SK-N-SH (cell line): ENCODE data around the gene MRFAP1. TPM values are rescaled to one million over a fixed set of nuclear protein-coding genes. Genes with fewer than 3 reads are reported as not detected.

Experiments
- CTCF ChIA-PET: fragments of 300-600, 350-600 bp; formaldehyde crosslinking; extraction: SDS; loops from one replicate; lab custom pipeline; 2021; lab: Yijun Ruan, JAX
- POLR2A ChIA-PET: fragments of 350-600 bp; sonication (Branson Sonifier 250); formaldehyde crosslinking; extraction: SDS; loops from one replicate; lab custom pipeline; 2020; ENCODE audit warnings: antibody characterized with exemption, inconsistent platforms; lab: Yijun Ruan, JAX
- DNase-seq: peaks from one replicate; pipeline ENCODE4 v3.0.0; 2012
- H2AFZ ChIP-seq: fragments of 200-600 bp; sonication (generic); 2 replicates; pipeline ENCODE4 v1.8.1; 2016; ENCODE audit warnings: antibody characterized with exemption, mild to moderate bottlenecking, low read depth
- H3F3A ChIP-seq: fragments of 200-600 bp; sonication (generic); replicated peaks from 2 replicates; pipeline ENCODE3; 2016; ENCODE audit warnings: antibody characterized with exemption, mild to moderate bottlenecking; ENCODE audit not compliant: insufficient read depth
- H3K27ac ChIP-seq, 2 experiments: fragments of 200-500 bp in 1 of 2; fragments of 200-600 bp in 1 of 2; sonication (Bioruptor generic) in 1 of 2; sonication (generic), shearing (Covaris generic) in 1 of 2; 2 replicates each; pipeline versions ENCODE4 v1.5.1 to v1.6.1; 2014 to 2016; ENCODE audit warnings: low read depth in 2 of 2, inconsistent platforms in 1 of 2, low read length in 1 of 2, mild to moderate bottlenecking in 1 of 2, mixed read lengths in 1 of 2
- H3K27me3 ChIP-seq: fragments of 200-600 bp; sonication (generic), shearing (Covaris generic); 2 replicates; pipeline ENCODE4 v1.6.1; 2016; ENCODE audit warnings: mixed run types; ENCODE audit not compliant: insufficient read depth
- H3K36me3 ChIP-seq, 2 experiments: fragments of 200-500 bp in 1 of 2; fragments of 200-600 bp in 1 of 2; sonication (Bioruptor generic) in 1 of 2; sonication (generic) in 1 of 2; replicated peaks in 1 of 2; 2 replicates each; pipeline versions ENCODE3 to v1.5.1; 2014 to 2016; ENCODE audit warnings: low read length in 1 of 2, mild to moderate bottlenecking in 1 of 2; ENCODE audit not compliant: insufficient read depth in 2 of 2, control insufficient read depth in 1 of 2
- H3K4me1 ChIP-seq, 2 experiments: fragments of 200-500 bp in 1 of 2; fragments of 200-600 bp in 1 of 2; sonication (Bioruptor generic) in 1 of 2; sonication (generic), shearing (Covaris generic) in 1 of 2; 2 replicates each; pipeline versions ENCODE4 v1.5.1 to v1.6.1; 2014 to 2016; ENCODE audit warnings: low read depth in 1 of 2, low read length in 1 of 2, mixed run types in 1 of 2; ENCODE audit not compliant: insufficient read depth in 2 of 2, control insufficient read depth in 1 of 2
- H3K4me2 ChIP-seq: fragments of 200-600 bp; sonication (generic), shearing (Covaris generic); 2 replicates; pipeline ENCODE4 v1.6.1; 2017; ENCODE audit warnings: mixed run types
- H3K4me3 ChIP-seq, 2 experiments: fragments of 200-500 bp in 1 of 2; fragments of 200-600 bp in 1 of 2; sonication (Bioruptor generic) in 1 of 2; sonication (generic), shearing (Covaris generic) in 1 of 2; 2 replicates each; pipeline versions ENCODE4 v1.5.1 to v1.8.1; 2014 to 2016; ENCODE audit warnings: low read depth in 2 of 2, inconsistent platforms in 1 of 2, low read length in 1 of 2, mild to moderate bottlenecking in 1 of 2, mixed read lengths in 1 of 2, moderate library complexity in 1 of 2
- H3K79me2 ChIP-seq: fragments of 200-600 bp; sonication (generic); 2 replicates; pipeline ENCODE4 v1.8.1; 2017; ENCODE audit warnings: mild to moderate bottlenecking; ENCODE audit not compliant: insufficient read depth
- H3K9ac ChIP-seq: fragments of 200-600 bp; sonication (generic); 2 replicates; pipeline ENCODE4 v1.6.1; 2017; ENCODE audit warnings: mixed run types
- H3K9me2 ChIP-seq: fragments of 200-600 bp; sonication (generic); 2 replicates; pipeline ENCODE4 v1.6.1; 2017; ENCODE audit warnings: mixed run types
- H3K9me3 ChIP-seq: fragments of 200-600 bp; sonication (generic); 2 replicates; pipeline ENCODE4 v1.6.1; 2017; ENCODE audit warnings: mixed run types, mild to moderate bottlenecking, moderate library complexity
- H4K20me1 ChIP-seq: fragments of 200-600 bp; sonication (generic); 2 replicates; pipeline ENCODE4 v1.6.1; 2017; ENCODE audit warnings: mild to moderate bottlenecking, mixed run types; ENCODE audit not compliant: insufficient read depth
- ELF1 ChIP-seq: IDR thresholded peaks from 2 replicates; pipeline ENCODE4 v1.4.0; 2012
- EP300 ChIP-seq, 2 experiments: IDR thresholded peaks; 2 replicates each; pipeline versions ENCODE4 v1.4.0 to v1.6.1; 2012; ENCODE audit warnings: borderline replicate concordance in 1 of 2, low read depth in 1 of 2, low read length in 1 of 2
- EZH2phosphoT487 ChIP-seq: fragments of 200-600 bp; sonication (generic); IDR thresholded peaks from 2 replicates; pipeline ENCODE4 v1.6.1; 2017; ENCODE audit warnings: low read depth, mixed run types, mild to moderate bottlenecking, antibody characterized with exemption, moderate library complexity, borderline replicate concordance
- FOSL2 ChIP-seq: IDR thresholded peaks from 2 replicates; pipeline ENCODE4 v1.4.0; 2012; ENCODE audit warnings: low read depth, mild to moderate bottlenecking, moderate library complexity, borderline replicate concordance
- GABPA ChIP-seq: IDR thresholded peaks from 2 replicates; pipeline ENCODE4 v1.4.0; 2012; ENCODE audit warnings: low read depth, mild to moderate bottlenecking
- MEF2A ChIP-seq: IDR thresholded peaks from 2 replicates; pipeline ENCODE4 v1.4.0; 2012; ENCODE audit warnings: low read depth, borderline replicate concordance
- NFIC ChIP-seq: IDR thresholded peaks from 2 replicates; pipeline ENCODE4 v1.4.0; 2012; ENCODE audit warnings: borderline replicate concordance
- POLR2AphosphoS5 ChIP-seq: IDR thresholded peaks from 2 replicates; pipeline ENCODE4 v1.6.1; 2012; ENCODE audit warnings: low read depth, low read length
- RFX5 ChIP-seq: IDR thresholded peaks from 2 replicates; pipeline ENCODE4 v1.6.1; 2012; ENCODE audit warnings: mild to moderate bottlenecking, improper control_type of control experiment, low read length
- SIN3A ChIP-seq: IDR thresholded peaks from 2 replicates; pipeline ENCODE4 v1.6.1; 2012; ENCODE audit warnings: low read depth, mild to moderate bottlenecking, low read length, moderate library complexity, borderline replicate concordance
- TCF12 ChIP-seq: IDR thresholded peaks from 2 replicates; pipeline ENCODE4 v1.4.0; 2012
- TEAD4 ChIP-seq: IDR thresholded peaks from 2 replicates; pipeline ENCODE4 v1.4.0; 2012; ENCODE audit warnings: mild to moderate bottlenecking, borderline replicate concordance; ENCODE audit not compliant: insufficient read depth
- WGBS: methylation state at CpG from one replicate; pipeline ENCODE4 v1.1.6; 2017; ENCODE audit warnings: low lambda C conversion rate; 5-methylcytosine and 5-hydroxymethylcytosine counted together
- polyA plus RNA-seq, 3 experiments: library from polyadenylated mRNA; depleted of rRNA; stranded (reverse); fragments of >200 nt; gene quantifications; 2 replicates each; pipeline ENCODE4 v1.2.3, GENCODE V29; 2012
- TF ChIP-seq, protein P1 (sequence below): IDR thresholded peaks from 2 replicates; pipeline ENCODE4 v1.6.1; 2012; ENCODE audit warnings: mild to moderate bottlenecking, low read depth, low read length, moderate library complexity
- TF ChIP-seq, protein P2 (sequence below): IDR thresholded peaks from 2 replicates; pipeline ENCODE4; 2012
- TF ChIP-seq, protein P3 (sequence below): IDR thresholded peaks from 2 replicates; pipeline ENCODE4 v1.4.0; 2012; ENCODE audit warnings: low read depth
- TF ChIP-seq, protein P4 (sequence below): fragments of 150-350 bp; IDR thresholded peaks from 2 replicates; pipeline ENCODE4 v1.6.1; 2017; ENCODE audit warnings: antibody characterized with exemption, low read length, low read depth, borderline replicate concordance
- TF ChIP-seq, protein P5 (sequence below): IDR thresholded peaks from 2 replicates; pipeline ENCODE4 v1.4.0; 2012; ENCODE audit warnings: low read depth, borderline replicate concordance

Gene MRFAP1
- polyA plus RNA-seq, 1 of the 3 experiments (the other 2 are of a cell fraction): 416 TPM

DNA sequence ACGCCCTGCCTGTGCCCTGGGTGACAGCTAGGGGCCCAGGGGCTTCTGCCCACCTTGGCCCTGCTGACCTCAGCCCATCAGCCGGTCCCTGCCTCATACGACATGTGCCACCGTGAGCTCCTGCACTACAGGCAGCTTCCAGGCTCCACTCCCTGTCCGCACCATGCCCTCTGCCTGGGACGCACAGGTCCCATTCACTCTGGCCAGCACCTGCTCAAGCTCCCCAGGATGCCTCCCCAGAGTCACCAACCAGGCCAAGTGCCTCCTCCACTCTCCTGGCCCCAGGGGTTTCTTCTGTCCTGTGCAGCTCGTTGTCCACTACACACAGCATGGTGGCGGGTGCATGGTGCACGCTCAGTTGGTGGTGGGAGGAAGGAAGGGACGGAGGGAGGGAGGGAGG, 20.2 kb upstream of the MRFAP1 start:
- Histone ChIP-seq H3K9me2 (no peaks in the 10 kb centered on the region), H3K4me3 (no peak overlapping the region), H4K20me1 (no peaks in the 10 kb centered on the region), H3K79me2 (no peaks in the 10 kb centered on the region), H3K4me1 (no peaks in the 10 kb centered on the region)
- POLR2A ChIA-PET: interaction anchor here (1.7 kb wide), 1 partner anchor 11 kb away, joined by 4 read pairs; no protein-coding TSS in a partner anchor
- TF ChIP-seq NFIC (no peak), POLR2AphosphoS5 (no peak), FOSL2 (no peak)
- TF ChIP-seq, all 33 proteins: peak for 0
- no peak overlapping the region for H3K4me2 ChIP-seq
- no peaks in the 10 kb centered on the region for H3K9me3 ChIP-seq
- no peaks in the 10 kb centered on the region for H3K27me3 ChIP-seq
- no peak overlapping the region for H2AFZ ChIP-seq
- no peak for DNase-seq
- no peak overlapping the region for H3K9ac ChIP-seq
- WGBS: 93% methylated on average over 5 of the region's 10 CpGs
- no peaks in the 10 kb centered on the region for H3F3A ChIP-seq
- CTCF ChIA-PET: no interaction called here
- peaks cover 0 to 12% of the 10 kb centered on the region in 2 experiments for H3K36me3 ChIP-seq
- no peak overlapping the region for H3K27ac ChIP-seq

DNA sequence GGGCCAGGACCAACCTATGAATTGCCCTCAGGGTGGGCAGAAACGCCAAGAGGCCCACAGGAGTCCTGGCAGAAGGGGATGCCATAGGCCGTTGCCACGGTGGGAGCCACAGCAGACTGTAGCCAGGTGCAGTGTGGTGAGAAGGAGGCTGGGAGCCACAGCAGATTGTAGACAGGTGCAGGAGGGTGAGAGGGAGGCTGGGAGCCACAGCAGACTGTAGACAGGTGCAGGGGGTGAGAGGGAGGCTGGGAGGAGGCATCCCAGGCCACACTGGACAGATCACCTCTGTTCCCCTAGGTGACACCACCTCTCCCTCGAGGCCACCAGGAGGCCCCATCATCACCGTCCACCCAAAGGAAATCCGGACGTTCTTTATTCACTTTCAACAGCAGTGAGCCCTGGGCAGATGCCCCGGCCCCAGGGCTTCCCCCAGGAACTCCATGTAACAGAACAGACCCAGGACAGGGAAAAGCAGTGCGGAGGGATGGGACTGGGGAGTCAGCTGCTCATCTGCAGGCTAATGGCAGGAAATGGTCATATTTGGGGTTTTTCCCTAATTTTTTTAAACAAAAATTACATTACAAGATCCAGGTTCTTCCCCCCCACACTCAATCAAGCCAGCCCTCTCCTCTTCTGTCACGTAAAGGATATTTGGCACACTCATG, 19.5 kb upstream of the MRFAP1 start:
- no peak overlapping the region for H3K9ac ChIP-seq
- WGBS: 87% methylated on average over 9 of the region's 10 CpGs
- H3K9me3 ChIP-seq: no peaks in the 10 kb centered on the region
- peaks cover 0 to 11% of the 10 kb centered on the region in 2 experiments for H3K36me3 ChIP-seq
- ChIA-PET POLR2A (interaction anchor here (1.7 kb wide), 1 partner anchor 12 kb away, joined by 4 read pairs; no protein-coding TSS in a partner anchor), CTCF (no interaction called here)
- DNase-seq: peak; percentile 31
- H3K79me2 ChIP-seq: no peaks in the 10 kb centered on the region
- H3F3A ChIP-seq: no peaks in the 10 kb centered on the region
- H2AFZ ChIP-seq: no peak overlapping the region
- no peak overlapping the region for H3K4me3 ChIP-seq
- H3K4me1 ChIP-seq: no peaks in the 10 kb centered on the region
- H3K27me3 ChIP-seq: no peaks in the 10 kb centered on the region
- no peak overlapping the region for H3K27ac ChIP-seq
- H4K20me1 ChIP-seq: no peaks in the 10 kb centered on the region
- TF ChIP-seq ELF1 (no peak), EZH2phosphoT487 (no peak), TEAD4 (no peak), EP300 (IDR thresholded peaks at IDR 0.05; ENCODE audit: borderline replicate concordance in 1 of 2, low read depth in 1 of 2, low read length in 1 of 2) (no peak), RFX5 (no peak), MEF2A (no peak), SIN3A (no peak), TCF12 (no peak), NFIC (no peak), GABPA (no peak)
- TF ChIP-seq, protein P1, sequence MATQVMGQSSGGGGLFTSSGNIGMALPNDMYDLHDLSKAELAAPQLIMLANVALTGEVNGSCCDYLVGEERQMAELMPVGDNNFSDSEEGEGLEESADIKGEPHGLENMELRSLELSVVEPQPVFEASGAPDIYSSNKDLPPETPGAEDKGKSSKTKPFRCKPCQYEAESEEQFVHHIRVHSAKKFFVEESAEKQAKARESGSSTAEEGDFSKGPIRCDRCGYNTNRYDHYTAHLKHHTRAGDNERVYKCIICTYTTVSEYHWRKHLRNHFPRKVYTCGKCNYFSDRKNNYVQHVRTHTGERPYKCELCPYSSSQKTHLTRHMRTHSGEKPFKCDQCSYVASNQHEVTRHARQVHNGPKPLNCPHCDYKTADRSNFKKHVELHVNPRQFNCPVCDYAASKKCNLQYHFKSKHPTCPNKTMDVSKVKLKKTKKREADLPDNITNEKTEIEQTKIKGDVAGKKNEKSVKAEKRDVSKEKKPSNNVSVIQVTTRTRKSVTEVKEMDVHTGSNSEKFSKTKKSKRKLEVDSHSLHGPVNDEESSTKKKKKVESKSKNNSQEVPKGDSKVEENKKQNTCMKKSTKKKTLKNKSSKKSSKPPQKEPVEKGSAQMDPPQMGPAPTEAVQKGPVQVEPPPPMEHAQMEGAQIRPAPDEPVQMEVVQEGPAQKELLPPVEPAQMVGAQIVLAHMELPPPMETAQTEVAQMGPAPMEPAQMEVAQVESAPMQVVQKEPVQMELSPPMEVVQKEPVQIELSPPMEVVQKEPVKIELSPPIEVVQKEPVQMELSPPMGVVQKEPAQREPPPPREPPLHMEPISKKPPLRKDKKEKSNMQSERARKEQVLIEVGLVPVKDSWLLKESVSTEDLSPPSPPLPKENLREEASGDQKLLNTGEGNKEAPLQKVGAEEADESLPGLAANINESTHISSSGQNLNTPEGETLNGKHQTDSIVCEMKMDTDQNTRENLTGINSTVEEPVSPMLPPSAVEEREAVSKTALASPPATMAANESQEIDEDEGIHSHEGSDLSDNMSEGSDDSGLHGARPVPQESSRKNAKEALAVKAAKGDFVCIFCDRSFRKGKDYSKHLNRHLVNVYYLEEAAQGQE: no peak
- TF ChIP-seq, protein P2, sequence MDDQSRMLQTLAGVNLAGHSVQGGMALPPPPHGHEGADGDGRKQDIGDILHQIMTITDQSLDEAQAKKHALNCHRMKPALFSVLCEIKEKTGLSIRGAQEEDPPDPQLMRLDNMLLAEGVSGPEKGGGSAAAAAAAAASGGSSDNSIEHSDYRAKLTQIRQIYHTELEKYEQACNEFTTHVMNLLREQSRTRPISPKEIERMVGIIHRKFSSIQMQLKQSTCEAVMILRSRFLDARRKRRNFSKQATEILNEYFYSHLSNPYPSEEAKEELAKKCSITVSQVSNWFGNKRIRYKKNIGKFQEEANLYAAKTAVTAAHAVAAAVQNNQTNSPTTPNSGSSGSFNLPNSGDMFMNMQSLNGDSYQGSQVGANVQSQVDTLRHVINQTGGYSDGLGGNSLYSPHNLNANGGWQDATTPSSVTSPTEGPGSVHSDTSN: no peak
- TF ChIP-seq, protein P3, sequence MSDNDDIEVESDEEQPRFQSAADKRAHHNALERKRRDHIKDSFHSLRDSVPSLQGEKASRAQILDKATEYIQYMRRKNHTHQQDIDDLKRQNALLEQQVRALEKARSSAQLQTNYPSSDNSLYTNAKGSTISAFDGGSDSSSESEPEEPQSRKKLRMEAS: no peak
- TF ChIP-seq, protein P4, sequence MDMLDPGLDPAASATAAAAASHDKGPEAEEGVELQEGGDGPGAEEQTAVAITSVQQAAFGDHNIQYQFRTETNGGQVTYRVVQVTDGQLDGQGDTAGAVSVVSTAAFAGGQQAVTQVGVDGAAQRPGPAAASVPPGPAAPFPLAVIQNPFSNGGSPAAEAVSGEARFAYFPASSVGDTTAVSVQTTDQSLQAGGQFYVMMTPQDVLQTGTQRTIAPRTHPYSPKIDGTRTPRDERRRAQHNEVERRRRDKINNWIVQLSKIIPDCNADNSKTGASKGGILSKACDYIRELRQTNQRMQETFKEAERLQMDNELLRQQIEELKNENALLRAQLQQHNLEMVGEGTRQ: no peak
- TF ChIP-seq, protein P5, sequence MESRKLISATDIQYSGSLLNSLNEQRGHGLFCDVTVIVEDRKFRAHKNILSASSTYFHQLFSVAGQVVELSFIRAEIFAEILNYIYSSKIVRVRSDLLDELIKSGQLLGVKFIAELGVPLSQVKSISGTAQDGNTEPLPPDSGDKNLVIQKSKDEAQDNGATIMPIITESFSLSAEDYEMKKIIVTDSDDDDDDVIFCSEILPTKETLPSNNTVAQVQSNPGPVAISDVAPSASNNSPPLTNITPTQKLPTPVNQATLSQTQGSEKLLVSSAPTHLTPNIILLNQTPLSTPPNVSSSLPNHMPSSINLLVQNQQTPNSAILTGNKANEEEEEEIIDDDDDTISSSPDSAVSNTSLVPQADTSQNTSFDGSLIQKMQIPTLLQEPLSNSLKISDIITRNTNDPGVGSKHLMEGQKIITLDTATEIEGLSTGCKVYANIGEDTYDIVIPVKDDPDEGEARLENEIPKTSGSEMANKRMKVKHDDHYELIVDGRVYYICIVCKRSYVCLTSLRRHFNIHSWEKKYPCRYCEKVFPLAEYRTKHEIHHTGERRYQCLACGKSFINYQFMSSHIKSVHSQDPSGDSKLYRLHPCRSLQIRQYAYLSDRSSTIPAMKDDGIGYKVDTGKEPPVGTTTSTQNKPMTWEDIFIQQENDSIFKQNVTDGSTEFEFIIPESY: no peak
- no peaks in the 10 kb centered on the region for H3K9me2 ChIP-seq
- H3K4me2 ChIP-seq: no peak overlapping the region
